GM19455 (cell line): ENCODE data around the gene LCMT2.
"Not testable (repeated sequence)": the region's sequence is repeated elsewhere in the genome, so short reads cannot be mapped to it uniquely, and the experiment has no call there.

Experiments used
- ATAC-seq: cut with Tn5 transposase; IDR thresholded peaks from one replicate; pipeline ENCODE4 v1.9.1; 2021; ENCODE audit not compliant: unreplicated experiment

Gene LCMT2

DNA sequence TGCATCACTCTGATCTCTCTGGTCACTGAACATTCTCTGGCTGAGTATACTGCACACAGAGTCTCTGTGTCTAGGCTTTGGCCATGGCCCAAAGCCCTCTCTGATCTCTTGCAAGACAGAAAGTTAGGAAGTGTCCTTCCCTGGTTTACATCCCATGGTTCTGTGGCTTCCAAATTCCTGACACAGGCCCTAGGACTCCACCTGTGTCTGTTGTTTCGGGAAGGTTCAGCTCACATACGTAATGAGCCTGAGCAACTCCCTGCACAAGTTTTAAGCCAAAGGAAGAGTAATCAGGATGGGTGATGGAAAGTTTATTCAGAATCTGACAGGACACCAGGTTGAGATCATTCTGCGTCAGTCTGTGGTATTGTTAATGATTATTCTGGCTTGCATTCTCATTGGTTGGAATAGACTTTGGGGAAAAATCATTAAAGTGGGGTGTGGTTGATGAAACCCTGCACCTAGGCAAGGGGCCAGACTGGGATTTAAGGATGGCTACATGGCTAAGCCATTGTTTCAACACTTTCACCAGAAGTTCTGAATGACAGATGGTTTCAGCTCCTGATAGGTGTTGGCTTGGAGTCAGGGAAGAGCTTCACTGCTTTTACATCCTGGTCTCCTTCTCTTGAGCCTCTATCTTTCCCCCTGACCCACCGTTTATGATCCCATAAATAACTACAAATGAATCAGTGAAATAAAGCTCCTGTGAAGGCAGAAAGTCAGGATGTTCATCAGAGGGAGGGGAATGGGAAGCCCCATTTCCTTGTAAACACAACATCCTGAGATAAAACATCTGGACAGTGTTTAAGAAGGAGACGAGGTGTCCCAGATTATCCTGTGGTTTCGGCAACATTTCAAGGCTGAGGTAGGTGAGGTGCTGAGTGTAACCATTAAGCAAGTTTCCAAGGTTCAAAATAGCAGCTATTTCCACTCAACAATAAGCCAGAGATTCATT, 14.1 kb downstream of the LCMT2 start:
- ATAC-seq = no peak

DNA sequence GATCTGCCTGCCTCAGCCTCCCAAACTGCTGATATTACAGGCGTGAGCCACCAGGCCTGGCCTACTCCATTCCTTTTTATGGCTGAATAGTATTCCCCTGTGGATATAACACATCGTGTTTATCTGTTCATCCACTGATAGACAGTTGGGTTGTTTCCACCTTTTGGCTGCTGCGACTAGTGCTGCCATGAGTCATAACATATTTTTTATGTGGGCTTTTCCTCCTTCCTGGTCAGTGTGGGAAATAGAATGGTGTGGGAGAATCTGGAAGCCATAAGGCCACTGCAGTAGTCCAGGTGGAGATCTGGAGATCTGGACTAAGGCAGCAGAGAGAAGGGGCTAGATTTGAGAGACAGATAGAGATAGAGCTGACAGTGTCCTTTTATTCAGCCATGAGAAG, 16.2 kb downstream of the LCMT2 start:
- no peak for ATAC-seq

DNA sequence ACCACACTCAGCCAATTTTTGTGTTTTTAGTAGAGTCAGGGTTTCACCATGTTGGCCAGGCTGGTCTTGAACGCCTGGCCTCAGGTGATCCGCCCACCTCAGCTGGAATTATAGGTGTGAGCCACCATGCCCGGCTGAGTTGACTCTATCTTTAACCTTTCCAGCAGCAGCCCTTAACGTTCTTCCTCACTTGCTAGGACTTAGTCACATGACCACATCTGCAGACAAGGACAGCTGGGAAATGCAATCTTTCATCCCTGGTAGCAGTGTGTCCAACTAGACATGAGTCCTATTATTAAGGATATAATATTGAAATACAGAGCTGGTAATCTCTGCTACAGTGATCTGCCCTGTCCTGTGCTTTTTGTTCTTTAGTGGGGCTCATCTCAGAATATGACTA, 18.0 kb downstream of the LCMT2 start:
- ATAC-seq = no peak

DNA sequence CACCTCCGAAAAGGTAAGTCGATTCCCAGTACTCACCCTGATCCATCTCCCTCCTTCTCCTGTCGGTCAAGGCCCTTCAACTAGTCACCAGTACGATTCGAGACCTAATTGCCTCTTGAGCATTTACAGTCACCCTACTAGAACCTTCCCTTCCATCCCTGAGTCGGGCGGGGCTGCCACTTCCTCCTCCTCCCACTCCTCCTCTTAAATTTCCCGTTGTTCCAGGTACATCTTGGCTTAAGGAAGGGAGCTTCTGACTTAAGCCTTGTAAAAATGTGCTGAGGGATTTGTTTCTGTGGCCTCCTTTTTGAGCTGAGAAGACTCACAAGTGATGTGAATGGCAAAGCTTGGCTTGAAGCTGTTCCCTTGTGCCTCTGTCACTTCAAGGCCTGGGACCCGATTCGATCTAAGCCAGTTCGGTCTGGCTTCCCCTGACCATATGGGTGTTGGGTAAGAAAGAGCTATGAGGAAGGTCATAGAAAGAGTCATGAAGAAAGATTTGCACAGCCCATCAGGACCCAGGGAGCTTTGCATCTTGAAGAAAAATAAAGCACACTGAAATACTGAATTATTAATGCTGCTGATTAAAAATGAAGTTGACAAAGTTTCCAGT, 28.1 kb downstream of the LCMT2 start, which contains the start of gene TGM7:
Gene TGM7, minus strand, starts transcription at position 51 of the 613 bp plus-strand sequence.
- no peak for ATAC-seq

DNA sequence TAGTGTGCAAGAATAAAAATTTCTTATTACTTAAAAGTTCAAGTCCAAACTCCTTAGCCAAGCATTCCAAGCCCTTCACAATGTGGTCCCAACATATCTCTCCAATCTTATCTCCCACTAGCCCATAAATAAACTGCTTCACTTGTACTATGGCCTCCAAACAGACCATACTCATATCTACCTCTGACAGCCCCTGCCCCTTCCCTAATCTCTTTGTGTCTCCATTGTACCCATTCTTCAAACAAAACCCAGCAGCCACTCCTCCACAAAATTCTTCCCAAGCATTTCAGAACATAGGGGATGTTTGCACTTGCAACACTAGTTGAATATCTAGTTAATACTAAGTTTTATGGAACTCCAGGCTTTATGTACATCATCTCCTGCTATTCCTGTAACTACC, 30.5 kb downstream of the LCMT2 start:
- no peak for ATAC-seq

DNA sequence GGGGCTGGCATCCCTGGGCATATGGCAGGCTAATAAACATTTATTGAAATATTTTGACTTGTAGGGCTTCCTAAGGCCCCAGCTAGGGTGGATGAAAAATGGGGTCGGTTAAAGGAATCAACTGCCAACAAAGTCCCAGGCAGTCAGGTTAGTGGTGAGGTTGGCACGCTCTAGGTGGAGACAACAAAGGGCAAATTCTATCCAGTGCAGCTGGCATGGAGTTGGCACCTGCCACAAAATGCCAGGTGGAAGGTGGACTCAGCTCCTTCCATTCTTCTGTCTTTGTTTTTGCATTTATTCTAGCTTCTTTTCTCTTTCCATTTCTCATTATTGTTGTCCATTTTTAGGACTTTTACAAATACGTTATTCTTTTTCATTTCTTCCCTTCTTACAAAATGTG, 31.0 kb downstream of the LCMT2 start:
- no peak for ATAC-seq

DNA sequence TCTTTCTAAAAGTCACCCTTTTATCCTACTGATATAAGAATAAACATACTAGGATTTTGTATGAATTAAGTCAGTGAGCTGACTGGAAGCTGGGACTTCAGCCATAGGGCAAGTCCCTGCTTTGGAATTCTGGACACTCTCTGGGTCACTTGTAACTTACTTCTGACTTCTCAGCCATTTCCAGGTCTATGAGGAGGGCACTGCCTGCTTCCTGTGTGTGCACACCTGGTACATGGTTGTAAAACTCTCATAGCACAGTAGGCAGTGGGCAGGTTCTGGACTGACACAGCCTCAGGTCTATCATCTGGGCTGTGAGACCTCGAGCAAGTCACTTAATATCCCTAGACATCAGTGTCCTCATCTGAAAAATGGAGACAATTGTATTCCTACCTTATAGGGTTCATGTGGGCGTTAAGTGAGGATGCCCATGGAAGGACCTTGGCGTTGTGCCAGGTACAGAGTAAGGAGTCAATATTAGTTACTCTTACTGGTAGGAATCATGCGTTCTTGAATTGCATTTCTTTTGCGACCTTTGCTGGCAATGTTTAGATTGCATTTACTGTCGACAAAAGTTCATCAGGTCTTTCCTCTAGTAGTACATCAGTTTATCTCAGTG, 36.2 kb downstream of the LCMT2 start:
- no peak for ATAC-seq

DNA sequence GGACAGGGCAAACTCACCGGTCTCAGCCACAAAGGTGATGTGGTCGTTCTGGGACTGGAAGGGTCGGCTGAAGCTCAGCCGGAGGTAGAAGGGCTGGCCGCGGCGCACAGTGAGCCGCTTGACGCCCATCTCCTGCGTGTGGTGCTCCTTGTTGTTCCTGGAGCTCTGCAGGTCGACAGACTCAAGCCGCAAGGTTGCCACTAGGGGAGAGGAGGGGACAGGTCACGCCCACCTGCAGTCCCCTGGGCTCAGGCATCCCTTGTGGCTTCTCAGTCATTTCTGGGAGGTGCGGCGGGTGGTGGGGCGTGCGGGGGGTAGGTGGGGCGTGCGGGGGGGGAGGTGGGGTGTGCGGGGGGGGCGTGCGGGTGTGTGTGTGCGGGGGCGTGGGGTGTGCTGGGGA, 36.9 kb downstream of the LCMT2 start:
- ATAC-seq = no peak

DNA sequence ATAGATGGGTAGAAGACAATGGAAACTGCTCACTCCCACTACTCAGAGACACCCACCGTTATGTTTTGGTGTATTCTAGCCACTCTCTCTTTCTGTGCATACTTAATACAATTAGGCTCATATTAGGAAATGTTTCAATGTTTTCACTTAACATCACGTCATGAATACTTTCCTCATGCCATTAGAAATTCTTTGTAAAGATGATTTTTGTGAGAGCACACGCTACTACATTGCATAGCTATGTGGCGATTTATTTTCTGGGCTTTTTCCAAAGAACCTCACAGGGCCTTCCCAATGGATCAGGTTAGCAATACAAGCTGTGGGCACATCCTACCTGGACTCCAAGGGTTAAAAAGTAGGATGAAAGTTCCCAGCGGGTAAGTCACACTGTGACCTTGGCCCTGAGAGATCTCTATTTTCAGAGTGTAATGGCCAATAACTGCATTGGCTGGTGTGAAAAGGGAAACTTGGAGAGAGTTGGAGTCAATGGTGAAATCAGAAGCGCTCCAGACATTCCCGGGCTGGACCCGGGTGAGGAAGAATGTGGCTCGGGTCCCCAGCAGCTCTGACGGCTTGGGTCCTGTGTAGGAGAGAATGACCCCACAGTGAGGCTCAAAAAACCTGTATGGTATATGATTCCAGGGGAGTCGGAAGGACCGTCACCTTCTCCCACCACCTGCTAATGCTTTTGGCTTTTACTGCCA, 37.8 kb downstream of the LCMT2 start:
- no peak for ATAC-seq

DNA sequence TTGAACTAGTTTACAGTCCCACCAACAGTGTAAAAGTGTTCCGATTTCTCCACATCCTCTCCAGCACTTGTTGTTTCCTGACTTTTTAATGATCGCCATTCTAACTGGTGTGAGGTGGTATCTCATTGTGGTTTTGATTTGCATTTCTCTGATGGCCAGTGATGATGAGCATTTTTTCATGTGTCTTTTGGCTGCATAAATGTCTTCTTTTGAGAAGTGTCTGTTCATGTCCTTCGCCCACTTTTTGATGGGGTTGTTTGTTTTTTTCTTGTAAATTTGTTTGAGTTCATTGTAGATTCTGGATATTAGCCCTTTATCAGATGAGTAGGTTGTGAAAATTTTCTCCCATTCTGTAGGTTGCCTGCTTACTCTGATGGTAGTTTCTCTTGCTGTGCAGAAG, 40.7 kb downstream of the LCMT2 start:
- not testable (repeated sequence) for ATAC-seq

DNA sequence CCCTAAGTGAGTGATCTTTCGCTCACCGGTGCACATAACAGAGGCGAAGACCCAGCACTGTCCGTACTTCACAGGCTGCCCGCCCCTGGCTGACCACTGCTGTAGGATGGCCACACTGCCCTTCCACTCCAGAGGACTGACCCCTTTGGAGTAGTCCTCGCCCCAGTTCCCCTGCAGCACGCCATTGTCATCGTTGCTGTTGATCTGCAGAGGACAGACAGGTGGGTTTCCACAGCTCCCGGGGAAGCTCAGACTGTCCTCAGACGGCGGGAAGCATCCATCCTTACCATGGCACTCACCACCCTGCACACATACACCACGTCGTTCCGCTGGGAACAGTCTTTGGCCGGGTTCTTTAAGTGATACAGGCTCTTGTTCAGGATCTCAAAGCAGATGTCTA, 43.1 kb downstream of the LCMT2 start:
- ATAC-seq = no peak

DNA sequence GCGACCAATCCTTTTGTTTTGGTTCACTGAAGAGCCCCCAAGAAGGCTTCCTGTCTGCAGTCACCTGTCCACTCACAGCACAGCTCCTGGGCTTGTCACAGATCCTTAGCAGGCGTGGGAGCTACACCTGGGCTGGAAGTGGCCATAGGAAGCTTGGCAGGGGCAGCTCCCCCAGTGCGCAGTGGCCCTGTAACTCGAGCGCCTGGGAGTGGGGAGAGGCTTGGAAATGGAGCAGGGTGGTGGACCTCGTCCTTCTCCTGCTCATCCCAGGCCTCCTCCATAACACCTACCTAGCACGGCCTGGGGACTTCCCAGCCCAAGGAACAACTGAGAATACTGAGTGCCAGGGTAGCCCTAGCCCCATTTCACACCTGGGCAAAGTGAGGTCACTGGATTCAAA, 44.3 kb downstream of the LCMT2 start:
- ATAC-seq = no peak

DNA sequence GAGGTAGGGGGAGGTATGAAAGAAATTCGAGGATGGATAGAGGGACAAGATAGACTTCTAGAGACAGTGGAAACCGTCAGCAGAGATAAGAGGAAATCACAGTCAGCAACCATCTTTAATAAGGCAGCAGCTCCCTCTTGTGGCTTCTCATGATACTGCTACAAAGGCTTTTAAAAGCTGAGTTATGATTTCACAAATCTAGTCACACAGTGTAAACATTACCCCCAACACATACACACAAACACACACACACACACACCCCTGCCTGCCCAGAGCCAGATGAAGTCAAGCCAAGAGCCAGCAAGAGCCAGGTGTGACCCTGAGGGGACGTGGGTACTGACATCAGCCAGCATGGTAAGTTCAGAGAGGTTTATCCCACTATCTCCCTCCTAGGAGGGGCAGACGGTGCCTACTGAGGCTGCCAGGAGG, 44.8 kb downstream of the LCMT2 start:
- ATAC-seq = no peak

DNA sequence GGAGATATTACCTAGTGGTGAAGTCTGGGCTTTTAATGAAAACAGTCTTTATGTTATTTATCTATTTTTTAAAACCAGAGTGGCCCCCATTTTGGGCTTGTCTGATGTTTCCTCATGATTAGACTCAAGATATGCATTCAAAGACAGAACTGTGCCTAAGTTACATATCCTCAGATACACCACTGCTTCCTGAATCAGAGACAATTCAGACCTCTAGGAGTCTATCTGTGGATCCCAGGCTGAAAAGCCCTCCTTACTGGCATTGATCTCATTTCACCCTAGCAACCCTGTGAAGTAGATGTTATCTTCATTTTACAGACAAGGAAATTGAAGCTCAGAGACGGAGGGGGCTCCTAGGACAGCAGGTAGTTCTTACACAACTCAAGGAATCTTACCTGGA, 46.8 kb downstream of the LCMT2 start:
- no peak for ATAC-seq

DNA sequence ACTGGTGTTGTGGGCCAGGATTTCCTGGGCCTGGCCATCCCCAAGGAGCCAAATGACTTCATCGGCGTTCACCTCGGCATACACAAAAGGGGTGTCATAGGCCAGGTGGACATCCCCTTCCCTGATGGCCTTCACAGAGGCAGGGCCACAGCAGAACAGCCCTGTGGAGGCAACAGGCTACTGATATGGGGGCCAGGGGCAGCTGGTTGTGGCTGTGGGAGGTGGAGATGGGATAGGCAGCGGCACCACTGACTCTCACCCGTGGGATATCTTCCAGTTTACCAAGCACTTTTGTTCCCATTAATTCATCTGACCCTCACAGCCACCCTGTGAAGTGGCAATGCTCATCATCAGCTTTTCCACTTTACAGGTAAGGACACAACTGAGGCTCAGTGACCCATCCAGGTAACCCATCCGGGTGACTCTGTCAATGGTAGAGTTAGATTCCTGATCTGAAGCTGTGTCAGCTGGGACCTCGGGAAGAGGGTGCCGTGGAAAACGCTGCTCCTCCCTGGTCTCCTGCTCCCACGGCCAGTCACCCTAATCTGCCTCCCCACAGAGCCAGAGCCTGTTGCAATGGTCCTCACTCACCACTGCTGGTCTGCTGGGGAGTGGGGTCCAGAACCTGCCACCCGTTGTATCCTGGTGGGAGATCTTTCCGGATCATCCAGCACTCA, 48.3 kb downstream of the LCMT2 start:
- no peak for ATAC-seq

DNA sequence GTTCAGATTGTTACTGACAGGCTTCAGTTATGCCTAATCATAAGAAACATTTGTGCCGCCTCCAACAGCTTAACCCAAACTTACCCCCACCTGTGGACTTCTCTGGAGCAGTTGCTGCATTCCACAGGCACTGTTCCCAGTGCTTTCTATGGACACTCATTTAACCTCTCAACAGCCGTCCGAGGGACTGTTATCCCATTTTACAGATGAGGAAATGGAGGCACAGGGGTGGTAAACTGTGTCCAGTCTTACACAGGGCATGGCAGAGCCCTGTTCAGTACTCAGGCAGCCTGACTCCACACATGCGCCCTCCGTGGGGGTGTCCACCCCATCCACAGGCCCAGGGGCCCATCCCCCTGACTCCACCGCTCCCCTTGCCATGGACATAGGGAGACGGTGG, 49.4 kb downstream of the LCMT2 start:
- ATAC-seq = no peak

DNA sequence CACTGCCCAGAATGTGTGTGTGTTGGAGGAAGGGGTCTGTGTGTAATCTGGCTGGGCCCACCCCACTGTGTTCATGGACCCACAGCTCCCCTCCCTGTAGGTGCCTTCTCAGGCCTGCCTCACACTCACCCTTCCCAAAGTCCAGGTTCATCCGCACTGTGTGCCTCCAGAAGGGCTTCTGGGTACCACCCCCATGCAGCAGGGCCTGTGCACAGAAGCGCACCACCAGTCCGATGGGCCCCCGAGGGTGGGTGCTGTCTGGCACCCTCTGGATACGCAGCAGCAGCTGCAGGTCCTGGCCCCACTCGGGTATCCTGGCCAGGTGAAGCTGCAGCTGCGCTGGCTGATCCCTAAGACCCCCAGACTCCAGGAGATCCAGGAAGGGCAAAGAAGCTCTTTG, 50.9 kb downstream of the LCMT2 start:
- no peak for ATAC-seq

DNA sequence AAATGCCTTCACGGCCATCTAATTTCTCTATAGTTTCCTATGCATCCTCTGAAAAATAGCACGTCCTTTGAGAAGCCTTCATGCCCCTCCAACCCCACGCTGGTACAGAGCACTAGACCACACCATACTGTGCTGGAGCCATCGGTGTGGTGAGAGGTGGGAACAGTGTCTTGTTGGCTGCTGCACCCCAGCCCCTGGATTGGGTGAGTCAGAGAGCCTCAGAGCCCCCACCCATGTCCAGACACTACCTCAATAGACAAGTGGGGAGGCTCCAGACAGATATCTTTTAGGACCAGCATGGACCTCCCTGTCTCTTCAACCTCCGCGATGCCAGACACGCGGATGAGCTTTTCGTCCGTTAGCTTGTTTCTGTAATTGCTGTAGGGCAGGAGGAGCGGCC, 51.5 kb downstream of the LCMT2 start:
- no peak for ATAC-seq

DNA sequence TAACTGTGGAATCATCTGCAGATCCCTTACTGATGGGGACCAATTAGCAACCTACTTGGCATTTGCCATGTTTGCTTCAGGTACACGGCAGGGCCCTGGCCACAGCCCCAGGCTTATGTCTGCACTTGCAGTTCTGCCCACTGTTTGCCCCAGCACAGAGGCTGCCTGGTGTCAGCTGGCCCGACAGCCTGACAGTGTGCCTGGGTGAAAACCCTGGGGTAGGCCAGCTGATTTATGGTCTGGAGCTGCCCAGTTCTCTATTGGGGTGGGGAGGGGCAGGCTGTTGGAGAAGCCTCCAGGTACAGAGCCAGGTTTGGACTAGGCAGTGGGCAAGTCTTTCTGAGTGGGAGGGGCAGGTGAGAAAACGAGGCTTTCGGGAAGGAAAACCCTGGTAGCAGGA, 52.5 kb downstream of the LCMT2 start:
- ATAC-seq = no peak

DNA sequence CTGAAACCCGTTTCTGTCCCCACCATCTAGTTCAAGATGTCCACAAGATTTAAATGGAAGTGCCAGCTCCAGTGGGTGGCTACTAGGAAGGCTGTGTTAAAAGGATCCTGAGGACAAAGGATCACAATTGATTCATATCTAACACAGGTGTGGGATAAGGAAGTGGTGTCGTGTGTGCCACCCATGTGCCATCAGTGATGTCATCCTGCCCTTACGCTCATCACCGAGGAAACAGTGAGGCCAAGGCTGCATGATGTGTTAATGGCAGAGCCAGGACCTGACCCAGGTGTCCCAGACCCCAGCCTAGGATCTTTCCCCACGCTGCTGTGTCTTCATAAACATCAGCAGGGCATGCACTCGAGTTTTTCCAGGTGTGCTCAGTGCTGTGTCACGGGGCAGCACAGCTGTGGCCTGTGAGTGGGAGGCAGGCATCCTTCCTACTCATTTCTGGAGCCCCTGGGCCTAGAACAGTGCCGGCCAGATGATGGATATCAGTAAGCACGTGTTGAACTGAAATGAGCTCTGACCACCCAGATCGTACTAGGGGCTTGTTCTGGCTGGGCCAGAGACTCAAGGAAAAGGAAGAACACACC, 53.0 kb downstream of the LCMT2 start:
- ATAC-seq = no peak
